Embryonic facial prominence (tissue), 1 donor: ENCODE results near the gene ARHGEF9.
A peak's percentile ranks its signal among the peaks of the same experiment; 100 is the strongest.
"Not testable (repeated sequence)": the region's sequence is repeated elsewhere in the genome, so short reads cannot be mapped to it uniquely, and the experiment has no call there.

ENCODE experiments used
- DNase-seq: peaks from one replicate; pipeline ENCODE4 v3.0.0-alpha.2; 2016; ENCODE audit errors: extremely low spot score

The ARHGEF9 gene

GRCh38 chrX:63658920-63659319 is 126.1 kb downstream of the ARHGEF9 start:
- no peak for DNase-seq

GRCh38 chrX:63657821-63658220 is 127.2 kb downstream of the ARHGEF9 start:
- DNase-seq, result no peak

DNA sequence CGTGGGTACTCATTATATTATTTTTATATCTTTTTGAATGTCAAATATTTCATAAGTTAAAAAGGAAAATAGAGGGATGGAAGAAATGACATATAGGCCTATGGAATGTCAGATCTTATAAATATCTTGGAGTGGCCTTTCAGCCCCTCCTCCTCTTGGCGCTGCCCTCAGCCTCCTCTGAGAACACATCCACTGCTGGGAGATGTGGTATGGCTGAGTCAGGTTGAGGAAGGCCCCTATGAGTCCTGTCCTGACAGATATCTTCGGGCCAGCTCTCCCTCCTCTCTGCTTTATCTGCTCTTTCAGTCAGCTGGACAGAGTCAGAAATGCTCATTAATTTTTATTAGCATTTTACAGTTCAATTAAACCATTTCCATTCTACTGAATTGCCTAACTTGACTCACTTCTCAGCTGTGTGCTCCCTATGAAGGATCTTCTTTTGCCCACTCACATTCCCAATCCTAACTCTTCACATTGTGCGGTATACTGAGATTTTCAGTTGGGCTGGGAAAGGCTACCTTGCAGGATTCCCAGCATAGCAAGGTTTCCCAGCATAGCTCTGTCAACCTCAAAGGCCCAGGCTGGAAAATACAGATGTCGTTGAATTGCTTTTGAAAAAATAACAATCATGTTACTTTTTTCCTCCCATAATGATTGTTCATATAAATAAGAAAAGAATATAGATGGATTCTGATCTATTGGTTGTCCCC is 128.0 kb downstream of the ARHGEF9 start:
- DNase-seq, result no peak

DNA sequence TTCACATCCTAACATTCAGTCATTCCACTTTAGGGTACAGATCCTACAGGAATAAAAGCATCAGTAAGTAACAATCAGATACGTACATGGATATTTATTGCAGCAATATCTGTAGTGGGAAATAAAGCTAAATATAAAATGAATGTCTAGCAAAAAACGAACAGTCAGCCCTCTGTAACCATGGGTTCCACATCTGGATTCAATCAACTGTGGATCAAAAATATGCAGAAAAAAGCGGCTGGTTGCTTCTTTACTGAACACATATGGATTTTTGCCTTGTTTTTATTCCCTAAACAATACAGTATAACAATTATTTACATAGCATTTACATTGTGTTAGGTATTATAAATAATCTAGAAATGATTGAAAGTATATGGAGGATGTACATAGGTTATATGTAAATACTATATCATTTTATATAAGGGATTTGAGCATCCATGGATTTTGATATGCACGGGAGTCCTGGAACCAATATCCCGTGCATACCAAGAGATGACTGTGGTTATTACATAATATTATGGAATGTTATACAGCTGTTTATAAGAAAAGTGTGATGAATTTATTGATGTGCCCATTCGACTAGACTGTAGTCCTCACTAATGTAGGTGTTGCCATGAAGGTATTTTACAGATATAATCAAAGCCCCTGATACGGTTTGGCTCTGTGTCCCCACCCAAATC is 132.8 kb downstream of the ARHGEF9 start:
- peak; percentile 6 for DNase-seq

- DNase-seq, result not testable (repeated sequence)
These were observed 139.3 kb downstream of the ARHGEF9 start for GRCh38 chrX:63645748-63646147.

DNA sequence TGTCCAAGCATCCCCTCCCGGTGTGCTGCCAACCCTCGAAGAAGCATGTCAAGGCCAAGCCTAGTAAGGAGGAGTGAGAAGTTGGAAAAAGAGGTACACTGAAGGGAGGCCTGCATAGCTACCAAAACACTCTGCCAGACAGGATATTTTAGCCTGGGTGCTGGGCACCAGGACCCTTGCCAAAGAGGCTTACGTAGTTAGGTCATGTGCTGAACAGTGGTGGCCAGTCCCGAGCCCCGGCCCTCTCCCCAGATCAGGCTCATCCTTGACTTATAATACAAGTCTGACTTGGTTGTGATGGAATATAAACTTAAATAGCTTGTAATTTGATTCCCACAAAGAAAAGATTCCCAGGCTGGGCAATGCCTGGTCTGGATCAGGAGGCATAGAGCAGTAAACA is 149.3 kb downstream of the ARHGEF9 start:
- DNase-seq, result no peak

DNA sequence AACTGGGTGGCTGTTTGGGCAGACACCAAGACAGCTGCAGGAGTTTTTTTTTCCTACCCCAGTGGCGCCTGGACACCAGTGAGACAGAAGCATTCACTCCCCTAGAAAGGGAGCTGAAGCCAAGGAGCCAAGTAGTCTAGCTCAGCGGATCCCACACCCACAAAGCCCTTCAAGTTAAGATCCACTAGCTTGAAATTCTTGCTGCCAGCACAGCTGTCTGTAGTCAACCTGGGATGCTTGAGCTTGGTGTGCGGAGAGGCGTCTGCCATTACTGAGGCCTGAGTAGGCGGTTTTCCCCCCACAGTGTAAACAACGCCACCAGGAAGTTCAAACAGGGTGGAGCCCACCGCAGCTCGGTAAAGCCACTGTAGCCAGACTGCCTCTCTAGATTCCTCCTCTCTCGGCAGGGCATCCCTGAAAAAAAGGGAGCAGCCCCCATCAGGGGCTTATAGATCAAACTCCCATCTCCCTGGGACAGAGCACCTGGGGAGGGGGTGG is 171.4 kb downstream of the ARHGEF9 start:
- DNase-seq, result no peak

DNA sequence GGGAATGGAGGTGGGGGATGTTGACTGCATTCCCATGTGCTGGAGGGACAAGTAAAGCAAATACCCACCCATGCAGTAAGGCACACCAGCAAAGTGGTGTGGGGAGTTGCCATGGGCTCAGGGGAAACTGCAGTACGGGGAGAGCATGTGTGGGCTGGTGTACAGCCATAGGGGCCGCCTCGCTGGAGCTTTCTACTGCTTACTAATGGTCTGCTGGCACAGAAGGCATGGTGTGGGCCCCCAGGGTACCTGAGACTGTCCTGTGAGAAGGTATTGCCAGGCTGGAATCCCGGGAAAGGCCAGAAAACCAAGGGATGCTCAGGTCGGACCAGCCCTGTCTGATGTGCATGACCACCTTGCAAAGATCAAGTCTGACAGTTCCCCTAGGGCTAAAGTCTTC is 199.1 kb downstream of the ARHGEF9 start:
- DNase-seq, result no peak
